ENCODE data around the gene CAMK2D.

DNA sequence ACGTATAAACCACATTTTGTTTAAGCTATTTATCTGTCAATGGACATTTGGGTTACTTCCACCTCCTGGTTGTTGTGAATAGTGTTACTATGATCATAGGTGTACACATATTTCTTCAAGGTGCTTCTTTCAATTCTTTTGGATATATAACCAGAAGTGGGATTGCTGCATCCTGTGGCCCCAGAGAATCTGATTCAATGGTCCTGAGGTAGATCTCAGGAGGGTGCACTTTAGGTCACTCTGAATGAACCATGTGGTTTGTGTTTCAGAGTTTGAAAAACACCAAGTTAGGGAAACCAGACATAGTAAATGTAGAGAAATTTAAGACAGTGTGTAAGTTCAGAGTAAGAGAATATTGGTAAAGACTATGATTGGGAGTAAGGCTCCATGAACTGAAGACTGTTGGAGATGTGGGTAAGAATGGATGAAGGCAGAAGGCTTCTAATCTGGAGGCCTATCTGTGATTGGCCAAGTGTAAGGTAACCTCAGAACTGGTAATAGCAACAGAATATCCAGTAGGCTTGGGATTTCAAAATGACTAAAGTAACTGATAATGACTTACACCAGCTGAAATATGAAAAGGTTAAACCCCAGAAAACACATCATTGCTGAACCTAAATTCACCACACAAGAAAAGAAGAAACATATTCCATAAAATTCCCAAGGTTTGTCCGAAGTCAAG lies 236.9 kb downstream of the CAMK2D start:
- TF ChIP-seq, protein P1, sequence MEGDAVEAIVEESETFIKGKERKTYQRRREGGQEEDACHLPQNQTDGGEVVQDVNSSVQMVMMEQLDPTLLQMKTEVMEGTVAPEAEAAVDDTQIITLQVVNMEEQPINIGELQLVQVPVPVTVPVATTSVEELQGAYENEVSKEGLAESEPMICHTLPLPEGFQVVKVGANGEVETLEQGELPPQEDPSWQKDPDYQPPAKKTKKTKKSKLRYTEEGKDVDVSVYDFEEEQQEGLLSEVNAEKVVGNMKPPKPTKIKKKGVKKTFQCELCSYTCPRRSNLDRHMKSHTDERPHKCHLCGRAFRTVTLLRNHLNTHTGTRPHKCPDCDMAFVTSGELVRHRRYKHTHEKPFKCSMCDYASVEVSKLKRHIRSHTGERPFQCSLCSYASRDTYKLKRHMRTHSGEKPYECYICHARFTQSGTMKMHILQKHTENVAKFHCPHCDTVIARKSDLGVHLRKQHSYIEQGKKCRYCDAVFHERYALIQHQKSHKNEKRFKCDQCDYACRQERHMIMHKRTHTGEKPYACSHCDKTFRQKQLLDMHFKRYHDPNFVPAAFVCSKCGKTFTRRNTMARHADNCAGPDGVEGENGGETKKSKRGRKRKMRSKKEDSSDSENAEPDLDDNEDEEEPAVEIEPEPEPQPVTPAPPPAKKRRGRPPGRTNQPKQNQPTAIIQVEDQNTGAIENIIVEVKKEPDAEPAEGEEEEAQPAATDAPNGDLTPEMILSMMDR (IDR thresholded peaks at IDR 0.05) = no peak
- no peak for TF ChIP-seq POLR2A (IDR thresholded peaks at IDR 0.05)

All from thyroid gland (tissue), 4 donors.